Retinal pigment epithelial cell (primary cell): Measurements from ENCODE around the gene NEK8.

ENCODE experiments used
- DNase-seq: peaks from one replicate; pipeline ENCODE4 v3.0.0-alpha.2; 2010; ENCODE audit warnings: low read depth
- H3K4me3 ChIP-seq: 2 replicates; pipeline ENCODE4 v1.5.1; 2011; ENCODE audit warnings: mild to moderate bottlenecking, low read length, control low read depth, moderate library complexity
- CTCF ChIP-seq: conservative IDR thresholded peaks from 2 replicates; pipeline ENCODE4 v1.5.1; 2011; ENCODE audit warnings: low read depth, low read length, control low read depth, inconsistent platforms

Gene NEK8

GRCh38 chr17:28703552-28704218, 24.9 kb upstream of the NEK8 start:
- TF ChIP-seq CTCF, result no peak
- no peak for DNase-seq
- H3K4me3 ChIP-seq, result no peak overlapping the region

- TF ChIP-seq CTCF, result no peak
- no peak for DNase-seq
- H3K4me3 ChIP-seq, result no peak overlapping the region
Observed at GRCh38 chr17:28704219-28704858, 24.2 kb upstream of the NEK8 start.

GRCh38 chr17:28705074-28705659, 23.4 kb upstream of the NEK8 start:
- TF ChIP-seq CTCF, result no peak

GRCh38 chr17:28705728-28706334, 22.8 kb upstream of the NEK8 start:
- no peak overlapping the region for H3K4me3 ChIP-seq
- TF ChIP-seq CTCF, result no peak

More at GRCh38 chr17:28705074-28705659, 23.4 kb upstream of the NEK8 start:
- DNase-seq, result no peak
- no peak overlapping the region for H3K4me3 ChIP-seq

GRCh38 chr17:28706471-28707338, 21.9 kb upstream of the NEK8 start:
- DNase-seq, result no peak
- TF ChIP-seq CTCF, result no peak
- H3K4me3 ChIP-seq, result no peak overlapping the region

More at GRCh38 chr17:28705728-28706334, 22.8 kb upstream of the NEK8 start:
- DNase-seq, result no peak

- no peak for TF ChIP-seq CTCF
- DNase-seq, result no peak
- H3K4me3 ChIP-seq, result no peak overlapping the region
Observed at GRCh38 chr17:28707339-28707720, 21.3 kb upstream of the NEK8 start.
